NCI-H1092 treated with DMSO at 0.1 percent for 48 hours (cell line): Measurements from ENCODE around the gene FGF22.
"Not testable (repeated sequence)": the region's sequence is repeated elsewhere in the genome, so short reads cannot be mapped to it uniquely, and the experiment has no call there.

Source experiments
- DNase-seq: peaks from one replicate; lab custom pipeline; 2025; lab: John Stamatoyannopoulos, UW

FGF22 gene

DNA sequence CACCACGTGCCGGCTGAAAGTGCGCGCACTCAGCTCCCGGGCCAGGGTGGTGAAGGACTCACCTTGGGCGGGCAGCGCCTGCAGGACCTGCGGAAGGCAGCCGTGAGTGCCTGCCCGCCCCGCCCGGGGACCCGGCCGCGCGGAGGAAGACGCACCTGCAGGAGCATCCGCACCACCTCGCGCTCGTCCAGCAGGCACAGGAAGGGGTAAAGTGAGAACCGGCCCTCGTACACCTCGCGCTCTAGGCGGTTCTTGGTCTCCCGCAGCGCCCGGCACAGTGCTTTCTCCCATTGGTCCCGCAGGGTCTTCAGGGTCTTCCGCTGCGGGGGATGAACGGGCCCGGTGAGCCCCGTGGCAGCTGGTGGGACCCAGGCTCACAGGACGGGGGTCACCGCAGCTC, 17.0 kb upstream of the FGF22 start:
- DNase-seq, result no peak

DNA sequence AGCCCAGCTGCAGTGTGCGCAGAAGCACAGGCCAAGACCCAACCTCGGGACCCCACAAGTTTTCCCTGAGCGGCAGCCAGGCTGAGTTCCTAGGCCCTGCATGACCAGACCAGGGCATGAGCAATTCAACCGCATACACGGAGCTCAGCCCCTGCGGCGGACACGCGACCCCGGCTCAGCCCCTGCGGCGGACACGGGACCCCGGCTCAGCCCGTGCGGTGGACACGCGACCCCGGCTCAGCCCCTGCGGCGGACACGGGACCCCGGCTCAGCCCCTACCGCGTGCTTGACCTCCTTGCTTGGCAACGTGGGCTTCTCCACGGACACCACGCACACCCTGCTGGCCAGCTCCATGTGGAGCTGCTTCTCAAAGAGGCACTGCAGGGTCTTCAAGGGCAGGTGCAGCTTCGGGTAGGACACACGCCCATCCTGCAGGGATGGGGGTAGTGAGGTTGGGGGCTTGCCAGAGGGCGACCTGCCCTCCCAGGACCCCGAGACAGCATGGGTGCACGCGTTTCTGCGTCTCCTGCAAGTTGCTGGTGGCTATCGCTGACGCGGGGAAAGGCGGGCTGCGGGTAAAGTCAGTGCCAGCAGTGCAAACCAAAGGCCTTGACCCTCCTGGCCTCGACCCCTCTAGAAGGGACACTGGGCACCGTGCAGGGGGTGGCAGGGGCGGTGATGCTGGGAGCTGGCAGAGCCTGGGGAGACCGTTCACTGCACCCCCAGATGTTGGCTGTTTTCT, 16.3 kb upstream of the FGF22 start:
- DNase-seq, result no peak

DNA sequence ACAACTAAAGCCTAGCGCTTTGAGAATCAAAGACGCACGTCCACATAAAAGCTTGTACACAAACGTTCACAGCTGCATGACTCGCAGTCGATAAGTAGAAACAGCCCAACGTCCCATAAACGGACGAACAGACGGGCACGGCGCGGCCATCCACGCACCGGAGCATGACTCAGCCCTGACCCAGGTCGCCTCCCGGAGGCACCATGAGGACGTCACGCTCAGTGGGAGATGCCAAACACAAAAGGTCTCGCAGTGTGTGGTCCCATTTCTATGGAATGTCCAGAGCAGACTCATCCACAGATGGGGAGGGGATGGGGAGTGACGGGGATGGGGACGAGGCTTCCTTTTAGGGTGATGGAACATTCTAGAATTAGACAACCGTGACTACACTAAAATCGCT, 15.7 kb upstream of the FGF22 start:
- DNase-seq, result no peak

DNA sequence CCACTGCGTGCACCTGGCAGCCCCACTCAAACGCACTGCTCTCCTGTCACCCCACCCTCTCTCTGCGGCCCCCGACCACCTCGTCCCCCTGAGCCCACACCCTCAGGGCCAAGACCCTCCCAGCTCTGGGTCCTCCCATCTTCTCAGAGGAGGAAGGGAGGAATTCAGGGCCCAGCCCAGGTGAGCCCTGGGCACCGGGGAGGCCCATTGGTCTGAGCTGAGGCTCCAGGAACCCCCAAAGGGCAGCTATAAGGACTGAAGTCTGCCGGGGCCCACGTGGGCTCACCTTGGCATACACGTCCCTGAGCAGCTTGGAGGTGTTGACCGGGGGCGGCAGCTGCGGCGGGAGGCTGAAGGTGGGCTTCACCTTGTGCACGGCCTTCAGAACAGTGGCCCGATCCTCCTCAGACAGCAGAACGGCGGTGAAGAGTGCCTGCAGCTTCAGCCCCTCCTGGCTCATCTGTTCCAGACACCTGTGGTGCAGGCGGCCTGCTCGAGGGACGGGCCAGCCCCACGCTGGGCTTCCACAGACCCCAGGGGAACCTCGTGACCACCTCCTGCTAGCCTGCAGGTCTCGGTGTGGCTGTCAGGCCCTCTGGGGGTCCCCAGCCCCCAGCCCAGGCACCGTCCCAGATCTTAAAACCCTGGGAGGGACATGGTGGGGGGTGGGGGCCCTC, 15.1 kb upstream of the FGF22 start:
- no peak for DNase-seq

DNA sequence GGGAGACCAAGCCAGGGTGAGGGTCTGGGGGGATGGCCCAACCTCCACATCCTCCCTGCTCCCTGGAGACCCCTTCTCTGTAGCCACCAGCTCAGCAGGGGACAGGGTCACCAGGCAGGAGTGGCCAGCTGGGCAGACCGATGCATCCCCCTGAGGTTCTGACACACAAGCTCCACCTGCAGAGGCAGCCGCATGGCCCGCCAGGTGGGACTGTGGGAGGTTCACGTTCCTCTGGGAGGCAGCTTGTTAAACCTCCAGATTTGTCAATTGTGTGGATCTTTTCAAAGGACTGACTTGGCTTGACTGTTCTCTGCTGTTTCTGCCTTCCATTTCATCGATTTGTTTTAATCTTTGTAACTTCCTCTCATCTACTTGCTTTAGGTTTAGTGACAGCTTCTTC, 14.4 kb upstream of the FGF22 start:
- DNase-seq, result no peak

DNA sequence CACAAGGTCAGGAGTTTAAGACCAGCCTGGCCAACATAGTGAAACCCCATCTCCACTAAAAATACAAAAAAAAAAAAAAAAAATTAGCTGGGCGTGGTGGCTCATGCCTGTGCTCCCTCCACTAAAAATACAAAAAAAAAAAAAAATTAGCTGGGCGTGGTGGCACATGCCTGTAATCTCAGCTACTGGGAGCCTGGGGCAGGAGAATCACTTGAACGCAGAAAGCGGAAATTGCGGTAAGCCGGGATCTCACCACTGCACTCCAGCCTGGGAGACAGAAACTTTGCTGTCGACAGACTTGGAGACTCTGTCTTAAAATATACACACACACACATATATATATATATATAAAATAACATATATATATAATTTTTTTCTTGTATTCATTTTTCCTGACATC, 13.1 kb upstream of the FGF22 start:
- not testable (repeated sequence) for DNase-seq

DNA sequence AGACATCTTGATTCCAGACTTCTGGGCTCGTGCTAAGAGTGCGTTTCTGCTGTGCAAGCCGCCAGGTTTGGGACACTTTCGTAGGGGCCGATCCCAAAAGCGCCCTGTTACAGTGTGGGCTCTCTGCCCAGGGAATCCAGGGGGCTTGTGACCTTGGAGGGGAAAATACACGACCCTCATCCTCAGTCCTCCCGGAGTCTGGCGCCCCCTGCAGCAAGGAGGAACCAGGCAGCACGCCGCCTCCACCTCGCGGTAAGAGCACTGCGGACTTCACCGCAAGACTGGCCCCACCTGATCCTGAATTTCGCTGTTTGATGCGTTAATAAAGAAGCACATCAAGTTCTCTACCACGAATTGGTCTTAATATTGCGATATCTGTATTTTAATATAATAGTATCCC, 11.5 kb upstream of the FGF22 start:
- no peak for DNase-seq

DNA sequence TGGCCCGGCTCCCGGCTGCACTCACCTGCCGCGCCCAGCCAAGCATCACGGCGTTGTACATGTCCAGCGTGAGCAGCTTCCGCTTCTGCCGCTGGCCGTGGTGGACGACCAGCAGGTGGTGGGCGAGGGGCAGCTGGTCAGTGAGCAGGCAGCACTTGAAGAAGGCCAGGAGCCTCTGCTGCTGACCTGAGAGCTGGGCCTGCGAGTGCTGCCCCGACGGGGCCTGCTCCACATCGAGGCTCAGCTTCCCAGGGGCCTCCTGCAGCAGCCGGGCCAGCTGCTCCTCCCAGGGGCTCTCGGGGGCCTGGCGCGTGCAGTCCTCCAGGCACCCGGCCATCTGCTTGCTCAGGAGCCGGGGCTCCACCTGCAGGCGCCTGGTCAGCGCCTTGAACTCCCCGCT, 10.2 kb upstream of the FGF22 start:
- peak; percentile 48 for DNase-seq

DNA sequence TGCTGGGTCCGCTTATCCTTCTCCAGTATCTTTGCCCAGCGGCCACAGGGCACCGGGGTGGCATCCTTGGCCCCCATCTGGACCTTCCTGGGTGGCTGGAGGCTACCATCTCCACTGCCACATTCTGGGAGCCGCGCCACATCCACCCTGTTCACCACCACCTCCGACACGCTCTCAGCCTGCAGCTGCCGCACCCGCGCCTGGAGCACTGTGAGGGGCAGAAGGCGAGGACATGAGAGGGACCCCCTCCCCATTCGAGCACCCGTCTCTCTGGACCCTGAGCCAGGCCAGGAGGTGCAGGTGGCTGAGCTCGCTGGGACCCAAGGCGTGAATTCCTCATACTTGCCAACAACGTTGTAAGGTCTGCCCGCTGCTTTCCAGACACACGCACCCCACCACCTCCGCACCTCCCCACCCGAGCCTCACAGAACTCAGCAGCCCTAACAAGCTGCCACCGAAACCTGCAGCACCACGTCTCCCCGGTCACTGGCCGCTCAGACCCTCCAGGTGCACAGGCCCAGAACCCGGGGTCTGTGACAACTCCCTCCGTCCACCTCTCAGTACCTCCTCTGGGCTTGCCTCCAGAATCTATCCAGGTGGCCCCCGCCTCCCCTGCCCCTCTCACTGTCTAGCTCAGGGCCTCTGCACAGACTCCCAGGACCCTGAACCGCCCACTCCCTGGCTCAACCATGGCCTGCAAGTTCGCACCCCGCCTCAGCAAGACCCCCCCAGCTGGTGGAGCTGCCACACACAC, 9.5 kb upstream of the FGF22 start:
- peak; percentile 30 for DNase-seq

DNA sequence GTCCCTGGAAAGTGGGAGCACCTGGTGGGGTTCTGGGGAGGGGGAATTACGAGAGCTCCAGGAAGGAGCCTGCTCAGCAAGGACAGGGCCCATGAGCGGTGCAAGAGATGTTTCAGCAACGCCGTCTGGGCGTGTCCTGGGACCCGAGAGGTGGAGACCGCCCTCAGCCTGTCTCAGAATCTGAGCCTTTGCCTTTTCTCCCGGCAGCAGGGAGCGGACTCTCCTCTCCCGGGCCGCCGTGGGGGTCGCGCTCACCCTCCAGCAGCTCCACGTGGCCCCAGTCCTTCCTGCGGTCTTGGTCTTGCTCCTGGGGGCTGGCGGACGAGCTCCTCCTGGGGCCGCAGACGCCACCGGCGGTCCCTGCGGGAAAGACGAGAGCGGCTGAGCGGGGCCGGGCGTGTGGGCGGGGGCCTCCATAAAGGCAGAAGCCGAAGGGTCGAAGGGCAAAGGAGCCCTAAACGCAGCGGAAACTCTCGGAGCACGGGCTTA, 7.1 kb upstream of the FGF22 start:
- no peak for DNase-seq

DNA sequence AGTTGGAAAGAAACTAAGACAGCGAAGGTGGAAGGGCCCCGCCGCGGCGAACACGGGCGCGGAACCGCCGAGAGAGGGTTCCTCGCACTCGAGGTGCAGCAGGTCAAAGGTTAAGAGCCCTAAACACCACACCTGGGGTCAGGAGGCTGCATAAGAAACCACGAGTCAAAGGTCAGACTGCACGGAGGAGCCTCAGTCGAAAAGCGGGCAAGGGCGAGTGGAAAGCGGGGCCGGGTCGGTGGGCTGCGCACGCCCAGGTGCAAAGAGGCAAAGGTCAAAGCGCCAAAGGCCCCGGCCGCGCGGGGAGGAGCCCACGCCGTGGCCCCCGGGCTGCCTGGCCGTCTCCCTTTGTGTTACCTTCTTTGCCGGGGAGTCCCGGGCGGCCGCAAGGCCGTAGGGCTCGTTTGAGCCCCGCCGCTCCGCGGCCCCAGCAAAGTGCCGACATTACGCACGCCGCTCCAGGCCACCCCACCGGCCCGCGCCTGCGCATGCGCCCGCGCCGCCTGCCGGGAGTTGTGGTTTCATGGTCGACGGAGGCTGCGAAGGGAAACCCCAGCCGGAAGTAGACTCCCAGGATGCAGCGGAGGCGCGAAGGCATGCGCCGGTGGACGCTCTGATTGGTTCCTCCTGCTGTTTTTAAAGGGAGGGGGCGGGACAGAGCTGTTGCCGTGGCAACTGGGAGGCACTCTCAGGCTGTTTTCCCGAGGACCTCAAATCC, 6.5 kb upstream of the FGF22 start, which contains the start of gene POLRMT:
TSS of gene POLRMT (minus strand) at position 470 of the 718 bp plus-strand sequence. CDS start at position 445, 25 bp downstream.
- DNase-seq, result peak; percentile 99

DNA sequence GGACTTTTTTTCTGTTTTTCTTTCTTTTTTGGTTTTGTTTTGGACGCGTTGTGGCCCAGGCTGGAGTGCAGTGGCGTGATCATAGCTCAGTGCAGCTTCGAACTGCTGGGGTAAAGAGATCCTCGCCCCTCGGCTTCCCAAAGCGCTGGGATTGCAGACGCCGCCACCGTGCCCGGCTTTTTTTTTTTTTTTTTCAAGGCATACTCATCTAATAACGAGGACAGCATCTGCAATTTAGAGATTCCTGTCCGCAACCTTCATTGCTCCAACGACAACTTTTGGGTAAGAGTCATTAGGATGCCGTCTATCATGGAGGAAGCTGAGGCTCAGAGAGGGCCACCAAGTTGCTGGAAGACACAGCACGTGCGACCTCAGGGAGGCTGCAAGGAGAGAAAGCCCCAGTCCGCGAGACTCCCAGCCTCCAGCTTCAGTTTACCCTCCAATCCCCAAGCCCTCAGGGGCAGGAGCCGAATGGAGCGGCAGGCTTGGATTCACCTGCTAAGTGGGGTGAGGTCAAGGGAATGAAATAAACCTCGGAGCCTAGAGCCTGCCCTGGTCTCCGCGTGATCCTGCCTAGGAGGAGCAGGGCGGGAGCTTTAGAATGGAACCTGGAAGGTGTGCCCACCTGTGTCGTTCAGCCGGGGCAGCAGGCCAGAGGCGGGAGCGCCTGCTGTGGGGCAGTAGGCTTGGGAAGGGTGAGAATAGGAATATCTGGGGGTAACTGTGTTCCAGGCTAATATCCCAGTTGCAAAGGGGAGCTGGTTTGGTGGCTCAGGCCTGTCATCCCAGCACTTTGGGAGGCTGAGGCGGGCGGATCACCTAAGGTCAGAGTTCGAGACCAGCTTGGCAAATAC, 5.7 kb upstream of the FGF22 start:
- DNase-seq, result no peak

DNA sequence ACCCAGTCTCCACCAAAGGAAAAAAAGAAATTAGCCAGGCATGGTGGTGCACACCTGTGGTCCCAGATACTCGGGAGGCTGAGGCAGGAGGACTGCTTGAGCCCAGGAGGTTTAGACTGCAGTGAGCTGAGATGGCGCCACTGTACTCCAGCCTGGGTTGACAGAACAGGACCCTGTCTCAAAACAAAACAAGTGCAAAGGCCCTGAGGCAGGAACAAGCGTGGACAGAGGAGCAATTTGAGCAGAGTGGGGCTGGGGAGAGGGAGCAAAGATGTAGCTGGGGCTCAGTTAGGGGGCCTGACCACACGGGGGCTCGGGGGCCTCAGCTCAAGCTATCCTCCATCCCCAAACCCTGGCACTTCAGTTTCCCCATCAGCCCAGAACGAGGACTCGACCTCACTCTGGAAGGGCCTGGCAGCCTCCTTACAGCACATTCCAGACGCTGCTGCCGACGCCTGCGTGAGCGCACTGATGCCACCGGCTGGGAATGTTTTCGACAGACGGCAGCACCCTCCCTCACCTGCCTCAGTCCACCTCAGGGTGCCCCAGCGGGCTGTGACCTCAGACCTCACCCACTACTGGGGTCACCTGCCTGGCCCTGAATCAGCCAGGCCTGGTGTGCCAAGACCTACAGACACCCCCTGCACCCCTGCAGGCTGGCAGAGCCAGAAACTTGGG, 4.6 kb upstream of the FGF22 start:
- no peak for DNase-seq

DNA sequence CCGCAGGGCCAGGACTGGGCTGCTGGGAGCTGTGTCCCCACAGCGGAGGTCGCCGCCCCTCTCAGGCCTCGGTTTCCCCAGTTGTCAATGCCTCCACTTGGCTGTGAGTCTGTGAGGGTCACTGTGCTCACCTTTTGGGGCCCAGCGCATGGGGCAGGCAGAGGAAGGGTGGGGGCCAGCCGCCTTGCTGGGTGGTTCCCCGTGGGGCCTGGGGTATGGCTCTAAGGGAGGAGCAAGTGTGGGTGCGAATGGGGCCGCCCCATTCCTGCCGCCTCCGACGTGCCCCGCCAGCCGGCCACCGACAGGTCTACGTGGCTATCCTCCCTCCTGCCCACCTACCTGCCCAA, 800 bp upstream of the FGF22 start:
- DNase-seq, result no peak

DNA sequence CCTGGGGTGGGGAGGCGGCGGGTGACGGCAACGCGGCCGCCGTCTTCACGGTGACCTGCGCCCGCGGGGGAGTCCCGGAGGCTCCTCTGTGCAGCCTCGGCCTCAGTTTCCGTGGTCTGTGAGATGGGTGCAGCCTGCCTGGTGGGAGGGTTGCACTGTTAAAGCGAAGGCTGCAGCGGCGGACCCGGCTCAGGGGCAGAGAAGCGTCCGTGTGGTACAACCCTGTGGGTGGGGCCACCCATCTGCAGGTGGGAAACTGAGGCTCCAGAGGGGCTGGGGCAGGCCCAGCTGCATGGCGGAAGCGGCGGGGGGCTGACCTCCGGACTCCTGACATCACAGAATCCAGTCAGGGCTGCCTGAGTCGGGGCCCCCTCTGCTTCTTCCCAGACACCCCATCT, 481 bp downstream of the FGF22 start:
- no peak for DNase-seq

DNA sequence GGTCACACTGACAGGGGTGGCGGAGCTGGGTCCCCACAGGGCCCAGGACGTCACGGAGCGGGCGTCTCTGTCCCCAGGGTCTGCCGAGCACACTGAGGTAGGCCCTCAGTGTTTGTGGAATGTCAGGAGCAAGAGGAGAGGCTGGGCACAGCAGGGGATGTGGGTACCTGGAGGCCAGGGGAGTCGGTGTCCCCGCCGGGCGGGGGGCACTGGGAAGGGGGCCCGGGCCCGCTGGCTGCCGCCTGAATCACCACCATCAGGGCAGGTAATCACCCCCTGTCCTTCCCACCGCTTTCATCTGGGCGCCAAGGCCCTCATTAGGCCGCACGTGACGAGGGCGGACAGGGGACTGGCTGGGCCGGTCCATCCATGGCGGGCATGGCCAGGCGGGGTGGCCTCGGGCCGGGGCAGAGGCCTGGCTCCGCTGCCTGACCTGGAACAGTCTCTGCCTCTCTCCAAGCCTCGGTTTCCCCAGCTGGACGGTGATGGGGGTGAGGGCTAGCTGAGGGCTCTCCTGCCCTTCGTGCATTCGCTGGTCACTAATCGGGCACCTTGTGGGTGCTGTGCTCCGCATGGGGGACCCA, 1.0 kb downstream of the FGF22 start:
- DNase-seq, result no peak

DNA sequence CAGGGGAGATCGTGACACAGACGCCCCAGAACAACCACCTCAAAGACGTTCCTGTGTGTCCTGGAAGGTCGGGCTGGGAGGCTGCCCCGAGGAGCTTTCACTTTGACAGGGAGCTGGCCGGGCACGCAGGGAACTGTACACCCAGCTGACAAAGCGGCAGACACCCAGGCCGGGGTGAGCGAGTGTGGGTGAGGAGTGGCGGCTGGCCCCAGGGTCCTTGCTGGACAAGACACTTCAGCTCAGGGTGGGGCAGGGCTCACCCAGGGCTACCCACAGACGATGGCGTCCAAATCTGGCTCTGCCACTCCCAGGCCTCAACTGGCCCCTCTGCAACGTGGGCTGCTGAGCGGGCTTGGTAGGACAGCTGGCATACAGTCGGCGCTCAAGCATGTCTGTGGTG, 2.0 kb downstream of the FGF22 start:
- DNase-seq, result no peak

DNA sequence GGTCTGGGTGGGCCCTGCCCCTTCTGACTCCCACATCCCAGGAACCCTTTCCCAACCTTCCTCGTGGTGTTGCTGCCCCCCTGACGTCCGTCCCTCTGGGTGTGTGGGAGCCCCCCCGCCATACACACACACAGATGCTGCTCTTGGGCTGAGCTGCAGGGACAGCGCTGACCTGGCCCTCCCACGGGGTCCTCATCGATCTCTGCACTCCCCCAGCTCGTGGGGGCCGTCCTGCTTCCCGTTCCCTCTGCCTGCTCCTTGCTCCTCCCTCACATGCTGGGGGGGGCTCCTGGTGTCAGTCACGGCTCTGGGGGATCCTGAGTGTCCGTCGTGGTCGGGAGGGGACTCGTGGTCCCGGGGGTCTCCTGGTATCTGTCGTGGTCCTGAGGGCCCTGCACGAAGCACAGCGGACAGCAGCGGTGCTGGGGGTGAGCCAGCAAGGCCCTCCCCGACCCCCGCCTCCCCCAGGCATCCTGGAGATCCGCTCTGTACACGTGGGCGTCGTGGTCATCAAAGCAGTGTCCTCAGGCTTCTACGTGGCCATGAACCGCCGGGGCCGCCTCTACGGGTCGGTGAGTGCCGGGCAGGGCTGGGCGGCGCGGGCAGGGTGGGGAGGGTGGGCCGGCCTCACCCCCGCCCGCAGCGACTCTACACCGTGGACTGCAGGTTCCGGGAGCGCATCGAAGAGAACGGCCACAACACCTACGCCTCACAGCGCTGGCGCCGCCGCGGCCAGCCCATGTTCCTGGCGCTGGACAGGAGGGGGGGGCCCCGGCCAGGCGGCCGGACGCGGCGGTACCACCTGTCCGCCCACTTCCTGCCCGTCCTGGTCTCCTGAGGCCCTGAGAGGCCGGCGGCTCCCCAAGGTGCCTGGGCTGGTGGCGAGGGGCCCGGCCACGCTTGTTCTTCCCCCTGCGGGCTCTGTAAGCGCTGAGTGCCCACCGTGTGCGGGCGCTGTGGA, 3.4 kb downstream of the FGF22 start:
- no peak for DNase-seq

DNA sequence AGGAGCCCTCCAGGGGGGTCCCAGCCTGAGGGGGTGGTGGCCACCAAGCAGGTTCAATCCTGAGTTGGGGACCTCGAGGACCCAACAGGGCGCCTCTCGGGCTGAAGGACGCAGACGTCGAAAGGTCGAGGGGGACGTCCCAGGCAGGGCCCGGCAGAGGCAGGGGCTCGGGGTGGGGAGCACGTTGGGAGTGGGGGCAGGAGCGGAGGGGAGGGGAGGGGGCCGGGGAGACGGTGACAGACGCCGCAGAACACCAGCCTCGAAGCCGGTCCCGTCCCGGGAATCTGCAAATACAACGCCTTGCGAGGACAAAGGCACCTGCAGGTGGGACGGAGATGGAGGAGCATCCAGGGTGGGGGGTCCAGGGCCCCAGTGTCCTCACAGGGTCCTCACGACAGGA, 4.1 kb downstream of the FGF22 start:
- no peak for DNase-seq
